Measurements from ENCODE around the gene SDHAF4. TPM values are rescaled to one million over a fixed set of nuclear protein-coding genes. Genes with fewer than 3 reads are reported as not detected.
"Not testable (repeated sequence)": the region's sequence is repeated elsewhere in the genome, so short reads cannot be mapped to it uniquely, and the experiment has no call there.

Gene SDHAF4
- total and polyA plus RNA-seq, 2 experiments from 2014 or later: 10.9 to 12.1 TPM

DNA sequence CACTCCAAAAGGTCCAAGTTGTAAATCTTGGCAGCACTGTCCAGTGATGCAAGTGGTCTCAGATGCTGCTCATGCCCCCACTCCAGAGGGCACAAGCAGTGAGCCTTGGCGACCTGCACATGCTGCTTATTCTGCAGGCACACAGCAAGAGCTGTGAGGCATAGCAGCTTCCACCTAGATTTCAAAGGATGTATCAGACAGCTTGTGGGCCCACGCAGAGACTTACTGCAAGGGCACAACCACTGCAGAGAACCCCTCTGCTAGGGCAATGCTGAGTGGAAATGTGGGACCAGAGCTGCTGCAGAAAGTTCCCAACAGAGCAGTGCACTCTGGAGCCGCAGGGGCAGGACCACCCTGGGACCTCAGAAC is 26.4 kb downstream of the SDHAF4 start:
- in situ Hi-C loops (cut with MboI): no loop called here
- H3K4me1 ChIP-seq (ENCODE audit: insufficient read depth): no peaks in the 10 kb centered on the region
- no peak overlapping the region for H3K4me3 ChIP-seq
- no peak for DNase-seq
- H3K79me2 ChIP-seq (ENCODE audit: insufficient read depth): no peaks in the 10 kb centered on the region
- H2AFZ ChIP-seq: no peak overlapping the region
- no peaks in the 10 kb centered on the region for H3K27me3 ChIP-seq (replicated peaks; ENCODE audit: insufficient read depth)
- H3K36me3 ChIP-seq (ENCODE audit: low read depth): no peaks in the 10 kb centered on the region
- no peak for TF ChIP-seq EZH2 (IDR thresholded peaks at IDR 0.05; ENCODE audit: insufficient read depth, poor library complexity, severe bottlenecking)
- TF ChIP-seq EZH2phosphoT487 (IDR thresholded peaks at IDR 0.05; ENCODE audit: insufficient read depth, low read depth): no peak
- H3K4me2 ChIP-seq (ENCODE audit: unreplicated experiment): no peak overlapping the region
- no peaks in the 10 kb centered on the region for H3K9me2 ChIP-seq (ENCODE audit: insufficient read depth)
- WGBS, 2 experiments (ENCODE audit: low coverage in 1 of 2, low lambda C conversion rate in 2 of 2, missing lambda C conversion rate in 2 of 2): 86 to 88% methylated on average over 3 of the region's 3 CpGs
- H3K27ac ChIP-seq: no peak overlapping the region
- H3F3A ChIP-seq (ENCODE audit: insufficient read depth): no peaks in the 10 kb centered on the region
- no peak overlapping the region for H3K9ac ChIP-seq
- no peaks in the 10 kb centered on the region for H3K9me3 ChIP-seq (ENCODE audit: low read depth)
- H4K20me1 ChIP-seq (ENCODE audit: insufficient read depth): no peaks in the 10 kb centered on the region

- Histone ChIP-seq H3K9ac (no peak overlapping the region), H4K20me1 (ENCODE audit: insufficient read depth) (no peaks in the 10 kb centered on the region), H3K4me2 (ENCODE audit: unreplicated experiment) (no peak overlapping the region), H3K4me3 (no peak overlapping the region), H3K9me2 (ENCODE audit: insufficient read depth) (no peaks in the 10 kb centered on the region), H3K9me3 (ENCODE audit: low read depth) (no peaks in the 10 kb centered on the region), H3F3A (ENCODE audit: insufficient read depth) (no peaks in the 10 kb centered on the region), H3K79me2 (ENCODE audit: insufficient read depth) (no peaks in the 10 kb centered on the region), H3K36me3 (ENCODE audit: low read depth) (no peaks in the 10 kb centered on the region), H3K27me3 (replicated peaks; ENCODE audit: insufficient read depth) (no peaks in the 10 kb centered on the region), H3K4me1 (ENCODE audit: insufficient read depth) (no peaks in the 10 kb centered on the region), H2AFZ (no peak overlapping the region), H3K27ac (no peak overlapping the region)
- WGBS, 2 experiments (ENCODE audit: low coverage in 1 of 2, low lambda C conversion rate in 2 of 2, missing lambda C conversion rate in 2 of 2): 57 to 58% methylated on average over 4 of the region's 4 CpGs
- TF ChIP-seq EZH2 (IDR thresholded peaks at IDR 0.05; ENCODE audit: insufficient read depth, poor library complexity, severe bottlenecking) (no peak), EZH2phosphoT487 (IDR thresholded peaks at IDR 0.05; ENCODE audit: insufficient read depth, low read depth) (no peak)
- in situ Hi-C loops (cut with MboI): no loop called here
- no peak for DNase-seq
Measured at GRCh38 chr6:70599187-70599586, 32.5 kb downstream of the SDHAF4 start.

DNA sequence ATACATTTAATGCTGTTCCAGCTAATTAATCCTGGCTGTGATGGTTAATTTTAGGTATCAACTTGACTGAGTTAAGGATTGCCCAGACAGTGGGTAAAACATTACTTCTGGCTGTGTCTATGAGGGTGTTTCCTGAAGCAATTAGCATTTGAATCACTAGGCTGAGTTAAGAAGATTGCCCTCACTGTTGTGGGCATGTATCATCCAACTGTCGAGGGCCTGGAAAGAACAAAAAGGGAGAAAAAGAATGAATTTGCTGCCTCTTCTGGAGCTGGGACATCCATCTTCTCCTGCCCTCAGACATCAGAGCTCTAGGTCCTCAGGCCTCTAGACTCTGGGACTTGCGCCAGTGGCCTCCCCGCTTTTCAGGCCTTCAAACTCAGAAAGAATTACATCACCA is 34.3 kb downstream of the SDHAF4 start:
- no peak overlapping the region for H3K27ac ChIP-seq
- 68 to 82% methylated on average over 3 of the region's 3 CpGs for WGBS, 2 experiments (ENCODE audit: low coverage in 1 of 2, low lambda C conversion rate in 2 of 2, missing lambda C conversion rate in 2 of 2)

GRCh38 chr6:70604254-70604653 is 37.5 kb downstream of the SDHAF4 start:
- no peak for DNase-seq
- Histone ChIP-seq H2AFZ (no peak overlapping the region), H3K27me3 (replicated peaks; ENCODE audit: insufficient read depth) (no peaks in the 10 kb centered on the region; the same call in 1 of the 2 replicates), H3F3A (ENCODE audit: insufficient read depth) (no peaks in the 10 kb centered on the region), H3K4me3 (no peak overlapping the region), H3K9ac (no peak overlapping the region), H3K4me2 (ENCODE audit: unreplicated experiment) (no peak overlapping the region), H3K9me3 (ENCODE audit: low read depth) (no peaks in the 10 kb centered on the region), H4K20me1 (ENCODE audit: insufficient read depth) (no peaks in the 10 kb centered on the region), H3K79me2 (ENCODE audit: insufficient read depth) (no peaks in the 10 kb centered on the region), H3K36me3 (ENCODE audit: low read depth) (no peaks in the 10 kb centered on the region), H3K9me2 (ENCODE audit: insufficient read depth) (no peaks in the 10 kb centered on the region), H3K4me1 (ENCODE audit: insufficient read depth) (no peaks in the 10 kb centered on the region), H3K27ac (no peak overlapping the region)
- in situ Hi-C loops (cut with MboI): no loop called here
- TF ChIP-seq EZH2 (IDR thresholded peaks at IDR 0.05; ENCODE audit: insufficient read depth, poor library complexity, severe bottlenecking): no peak
- no peak for TF ChIP-seq EZH2phosphoT487 (IDR thresholded peaks at IDR 0.05; ENCODE audit: insufficient read depth, low read depth)
- 62 to 67% methylated on average over 6 of the region's 6 CpGs for WGBS, 2 experiments (ENCODE audit: low coverage in 1 of 2, low lambda C conversion rate in 2 of 2, missing lambda C conversion rate in 2 of 2)

More for the DNA sequence above, 34.3 kb downstream of the SDHAF4 start:
- Histone ChIP-seq H3F3A (ENCODE audit: insufficient read depth) (no peaks in the 10 kb centered on the region), H3K9me3 (ENCODE audit: low read depth) (no peaks in the 10 kb centered on the region), H3K9ac (no peak overlapping the region), H3K4me1 (ENCODE audit: insufficient read depth) (no peaks in the 10 kb centered on the region), H4K20me1 (ENCODE audit: insufficient read depth) (no peaks in the 10 kb centered on the region), H3K36me3 (ENCODE audit: low read depth) (no peaks in the 10 kb centered on the region), H3K4me2 (ENCODE audit: unreplicated experiment) (no peak overlapping the region), H3K27me3 (replicated peaks; ENCODE audit: insufficient read depth) (no peaks in the 10 kb centered on the region), H3K79me2 (ENCODE audit: insufficient read depth) (no peaks in the 10 kb centered on the region), H3K4me3 (no peak overlapping the region), H2AFZ (no peak overlapping the region), H3K9me2 (ENCODE audit: insufficient read depth) (no peaks in the 10 kb centered on the region)
- DNase-seq: no peak
- in situ Hi-C loops (cut with MboI): no loop called here
- no peak for TF ChIP-seq EZH2 (IDR thresholded peaks at IDR 0.05; ENCODE audit: insufficient read depth, poor library complexity, severe bottlenecking)
- TF ChIP-seq EZH2phosphoT487 (IDR thresholded peaks at IDR 0.05; ENCODE audit: insufficient read depth, low read depth): no peak

GRCh38 chr6:70607371-70607770 is 40.6 kb downstream of the SDHAF4 start:
- in situ Hi-C loops (cut with MboI); H3K4me3 ChIP-seq; H2AFZ ChIP-seq; H3F3A ChIP-seq (ENCODE audit: insufficient read depth); H3K9me2 ChIP-seq (ENCODE audit: insufficient read depth); H3K27ac ChIP-seq; H3K79me2 ChIP-seq (ENCODE audit: insufficient read depth); H4K20me1 ChIP-seq (ENCODE audit: insufficient read depth); H3K9ac ChIP-seq; H3K9me3 ChIP-seq (ENCODE audit: low read depth); H3K27me3 ChIP-seq (replicated peaks; ENCODE audit: insufficient read depth); H3K36me3 ChIP-seq (ENCODE audit: low read depth); DNase-seq; H3K4me1 ChIP-seq (ENCODE audit: insufficient read depth); H3K4me2 ChIP-seq (ENCODE audit: unreplicated experiment): not testable (repeated sequence)
- WGBS, 2 experiments (ENCODE audit: low coverage in 1 of 2, low lambda C conversion rate in 2 of 2, missing lambda C conversion rate in 2 of 2): 29% methylated on average over 2 of the region's 2 CpGs

DNA sequence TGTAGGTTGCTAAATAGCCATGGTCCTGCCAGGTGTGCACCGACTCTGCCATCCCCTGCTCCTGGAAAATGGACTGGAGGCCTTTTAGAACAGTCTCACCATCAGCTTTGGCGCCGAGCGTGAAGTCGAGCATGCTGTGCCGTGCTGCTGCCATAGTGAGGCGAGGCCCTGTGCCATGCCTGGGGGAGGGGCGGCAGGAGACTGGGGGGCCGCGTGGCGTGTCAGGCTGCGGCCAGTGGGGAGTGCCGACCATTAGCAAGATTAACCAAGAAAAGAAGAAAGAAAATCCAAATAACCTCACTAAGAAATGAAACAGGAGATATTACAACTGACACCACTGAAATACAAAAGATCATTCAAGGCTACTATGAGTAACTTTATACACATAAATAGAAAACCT is 42.5 kb downstream of the SDHAF4 start:
- DNase-seq; in situ Hi-C loops (cut with MboI); H3K27ac ChIP-seq; H3K4me3 ChIP-seq; H3K9me2 ChIP-seq (ENCODE audit: insufficient read depth); H2AFZ ChIP-seq; H3K4me1 ChIP-seq (ENCODE audit: insufficient read depth); H3F3A ChIP-seq (ENCODE audit: insufficient read depth); H3K79me2 ChIP-seq (ENCODE audit: insufficient read depth); H3K9ac ChIP-seq; H4K20me1 ChIP-seq (ENCODE audit: insufficient read depth); H3K27me3 ChIP-seq (replicated peaks; ENCODE audit: insufficient read depth); H3K4me2 ChIP-seq (ENCODE audit: unreplicated experiment); H3K9me3 ChIP-seq (ENCODE audit: low read depth); H3K36me3 ChIP-seq (ENCODE audit: low read depth): not testable (repeated sequence)
- 65 to 68% methylated on average over 13 of the region's 13 CpGs for WGBS, 2 experiments (ENCODE audit: low coverage in 1 of 2, low lambda C conversion rate in 2 of 2, missing lambda C conversion rate in 2 of 2)
